NCI-H146 treated with DMSO at 0.1 percent for 48 hours (cell line): ENCODE measurements around the gene TRMT10C.
"Not testable (repeated sequence)": the region's sequence is repeated elsewhere in the genome, so short reads cannot be mapped to it uniquely, and the experiment has no call there.

Source experiments
- DNase-seq: peaks from one replicate; lab custom pipeline; 2025; ENCODE audit not compliant: unreplicated experiment; lab: John Stamatoyannopoulos, UW

Gene TRMT10C

GRCh38 chr3:101548527-101549105 is 13.1 kb upstream of the TRMT10C start:
- DNase-seq: no peak

GRCh38 chr3:101549473-101549872 is 12.2 kb upstream of the TRMT10C start:
- DNase-seq: no peak

GRCh38 chr3:101551359-101552081 is 10.1 kb upstream of the TRMT10C start:
- not testable (repeated sequence) for DNase-seq

GRCh38 chr3:101553381-101553780 is 8.3 kb upstream of the TRMT10C start:
- DNase-seq: not testable (repeated sequence)

GRCh38 chr3:101556064-101556463 is 5.6 kb upstream of the TRMT10C start:
- no peak for DNase-seq

GRCh38 chr3:101567528-101568317 is 6.1 kb downstream of the TRMT10C start:
- no peak for DNase-seq

GRCh38 chr3:101571028-101571895 is 9.6 kb downstream of the TRMT10C start:
- no peak for DNase-seq

GRCh38 chr3:101573449-101574387 is 12.1 kb downstream of the TRMT10C start, which contains the start of gene PCNP:
TSS of gene PCNP (plus strand) at chr3:101574180. CDS start at chr3:101574216, 36 bp downstream.
- peak; percentile 97 for DNase-seq

GRCh38 chr3:101574388-101575112 is 12.9 kb downstream of the TRMT10C start:
- peak; percentile 52 for DNase-seq

GRCh38 chr3:101577286-101577685 is 15.6 kb downstream of the TRMT10C start:
- no peak for DNase-seq

GRCh38 chr3:101588616-101589015 is 26.9 kb downstream of the TRMT10C start:
- no peak for DNase-seq

GRCh38 chr3:101591071-101591470 is 29.4 kb downstream of the TRMT10C start:
- no peak for DNase-seq

- no peak for DNase-seq
Measured at GRCh38 chr3:101602731-101603130, 41.1 kb downstream of the TRMT10C start.

- no peak for DNase-seq
Measured at GRCh38 chr3:101603184-101603583, 41.5 kb downstream of the TRMT10C start.

GRCh38 chr3:101605398-101605797 is 43.7 kb downstream of the TRMT10C start:
- DNase-seq: not testable (repeated sequence)

- no peak for DNase-seq
Measured at GRCh38 chr3:101611023-101611422, 49.4 kb downstream of the TRMT10C start.

GRCh38 chr3:101613014-101613413 is 51.3 kb downstream of the TRMT10C start:
- not testable (repeated sequence) for DNase-seq

- no peak for DNase-seq
Measured at GRCh38 chr3:101615525-101615924, 53.9 kb downstream of the TRMT10C start.
